ENCODE measurements around the gene CCDC192. TPM values are rescaled to one million over a fixed set of nuclear protein-coding genes. Genes with fewer than 3 reads are reported as not detected.
"Not testable (repeated sequence)": the region's sequence is repeated elsewhere in the genome, so short reads cannot be mapped to it uniquely, and the experiment has no call there.

The CCDC192 gene, protein sequence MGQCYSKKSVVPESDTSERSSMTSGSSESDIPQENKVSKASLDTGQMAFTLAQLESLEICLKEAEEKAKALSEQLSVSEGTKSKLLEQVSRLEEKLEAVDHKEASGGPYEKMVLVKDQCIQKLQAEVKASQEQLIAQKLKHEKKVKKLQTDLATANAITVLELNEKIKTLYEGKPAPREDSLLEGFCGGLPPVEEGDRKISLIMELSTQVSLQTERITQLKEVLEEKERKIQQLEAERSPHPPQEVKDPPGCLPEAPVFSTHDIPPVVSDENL
- not detected for polyA plus RNA-seq (2013, experiment 1 of 2)
- polyA plus RNA-seq (2013, experiment 2 of 2), result not detected

DNA sequence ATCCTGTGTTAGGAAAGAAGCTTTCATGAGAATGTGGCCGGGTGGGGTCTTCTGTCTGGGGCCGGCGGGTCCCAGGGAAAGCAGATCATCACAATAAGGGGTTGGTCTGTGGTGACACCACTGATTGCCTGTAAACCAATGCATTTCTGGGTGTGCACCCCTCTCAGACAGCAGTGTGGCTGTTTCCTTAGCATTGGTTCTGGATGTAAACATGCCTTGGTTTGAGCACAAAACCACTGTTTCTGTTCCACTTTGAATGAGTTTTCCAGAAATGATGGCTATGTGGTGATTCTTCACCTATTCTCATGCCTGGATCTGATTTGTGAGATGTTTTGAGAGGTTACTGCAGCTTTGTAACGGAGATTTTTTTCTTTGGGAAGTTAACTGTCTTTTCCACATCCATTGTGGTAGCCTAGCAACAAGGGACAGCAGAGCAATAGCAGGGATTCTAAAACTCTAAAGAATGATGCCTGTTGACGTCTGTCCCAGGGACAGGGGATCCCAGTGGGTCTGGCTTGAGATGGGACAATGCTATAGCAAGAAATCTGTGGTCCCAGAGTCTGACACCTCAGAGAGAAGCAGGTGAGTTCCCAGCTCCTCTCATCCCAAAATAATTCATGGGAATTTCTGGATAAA lies at the start of gene CCDC192:
CCDC192 (plus strand) TSS at position 466 of the 636 bp plus-strand sequence; CDS start at position 521, 55 bp downstream.
- 81% methylated on average over 4 to 5 of the region's 5 CpGs for WGBS, 2 experiments (ENCODE audit: insufficient coverage in 2 of 2)
- no peak within 1 kb of the TSS for H3K4me3 ChIP-seq (ENCODE audit: extremely low read depth, insufficient read depth, low read length, poor library complexity, severe bottlenecking)
- H3K9me3 ChIP-seq (ENCODE audit: control insufficient read depth, low read length), result no peaks in the 10 kb centered on the region
- H3K4me1 ChIP-seq (ENCODE audit: control insufficient read depth, insufficient read depth, low read length, poor library complexity, severe bottlenecking), result peaks cover 9% of the 10 kb centered on the region
- no peak within 1 kb of the TSS for H3K27ac ChIP-seq (ENCODE audit: low read depth, low read length, severe bottlenecking)
- no peaks in the 10 kb centered on the region for H3K36me3 ChIP-seq (ENCODE audit: control insufficient read depth, insufficient read depth, low read length)

DNA sequence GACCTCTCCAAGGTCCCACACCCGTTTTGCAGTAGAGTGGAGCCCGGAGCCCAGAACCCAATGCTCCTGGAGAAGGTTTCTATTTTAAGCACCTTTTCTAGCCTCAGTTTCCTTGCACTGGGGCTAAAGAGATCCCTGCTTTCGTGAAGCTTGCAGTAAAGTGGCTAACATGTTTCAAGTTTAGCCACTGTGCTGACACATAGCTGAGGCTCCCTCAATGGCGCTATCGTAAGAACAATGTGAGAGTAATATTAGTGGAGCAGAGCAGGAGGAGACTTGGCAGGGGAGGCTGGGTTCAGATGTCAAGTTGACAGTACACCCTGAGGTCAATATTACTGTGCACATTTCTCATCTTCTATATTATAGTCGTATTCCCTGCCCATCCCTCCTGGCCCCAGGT lies 46.4 kb upstream of the CCDC192 start:
- no peaks in the 10 kb centered on the region for H3K4me1 ChIP-seq (ENCODE audit: control insufficient read depth, insufficient read depth, low read length, poor library complexity, severe bottlenecking)
- H3K9me3 ChIP-seq (ENCODE audit: control insufficient read depth, low read length), result no peaks in the 10 kb centered on the region
- H3K27ac ChIP-seq (ENCODE audit: low read depth, low read length, severe bottlenecking), result no peak overlapping the region
- H3K4me3 ChIP-seq (ENCODE audit: extremely low read depth, insufficient read depth, low read length, poor library complexity, severe bottlenecking), result no peak overlapping the region
- no peaks in the 10 kb centered on the region for H3K36me3 ChIP-seq (ENCODE audit: control insufficient read depth, insufficient read depth, low read length)
- WGBS, 2 experiments (ENCODE audit: insufficient coverage in 2 of 2), result 92 to 96% methylated on average over 5 of the region's 6 CpGs

DNA sequence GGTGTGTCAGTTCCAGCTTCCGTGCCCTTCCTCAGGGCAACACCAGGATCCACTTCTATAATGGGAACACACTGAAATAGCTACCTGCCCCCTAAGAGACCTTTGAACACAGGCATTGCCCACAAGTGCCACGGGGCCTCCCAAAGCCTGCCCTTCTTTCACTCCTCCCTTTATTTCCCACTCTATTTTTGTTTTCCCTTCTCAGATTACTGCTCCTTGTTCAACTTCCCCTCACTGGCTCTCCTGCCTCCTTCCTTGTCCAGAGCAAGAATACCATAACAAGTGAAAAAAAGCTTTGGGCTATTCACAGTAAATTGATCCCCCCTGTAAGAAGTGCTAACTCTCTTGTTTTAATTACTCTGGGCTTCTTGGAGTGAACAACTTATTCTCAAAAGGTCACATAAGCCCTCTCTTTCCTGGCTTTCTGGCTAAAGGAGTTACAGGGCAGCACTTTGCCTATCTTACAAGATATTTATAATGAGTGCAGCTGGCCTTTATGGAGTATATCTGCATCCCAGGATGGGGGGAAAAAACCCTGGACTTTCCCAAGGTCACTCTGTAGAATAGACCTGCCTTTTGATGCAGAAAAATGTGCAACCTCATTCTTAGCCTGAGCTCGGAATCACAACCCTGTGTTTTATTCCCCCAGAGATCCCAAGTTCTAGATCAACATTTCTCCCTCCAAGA lies 43.0 kb upstream of the CCDC192 start:
- no peaks in the 10 kb centered on the region for H3K9me3 ChIP-seq (ENCODE audit: control insufficient read depth, low read length)
- no peak overlapping the region for H3K4me3 ChIP-seq (ENCODE audit: extremely low read depth, insufficient read depth, low read length, poor library complexity, severe bottlenecking)
- no peaks in the 10 kb centered on the region for H3K4me1 ChIP-seq (ENCODE audit: control insufficient read depth, insufficient read depth, low read length, poor library complexity, severe bottlenecking)
- 65 to 85% methylated on average over 3 of the region's 3 CpGs for WGBS, 2 experiments (ENCODE audit: insufficient coverage in 2 of 2)
- H3K27ac ChIP-seq (ENCODE audit: low read depth, low read length, severe bottlenecking), result no peak overlapping the region
- H3K36me3 ChIP-seq (ENCODE audit: control insufficient read depth, insufficient read depth, low read length), result no peaks in the 10 kb centered on the region

DNA sequence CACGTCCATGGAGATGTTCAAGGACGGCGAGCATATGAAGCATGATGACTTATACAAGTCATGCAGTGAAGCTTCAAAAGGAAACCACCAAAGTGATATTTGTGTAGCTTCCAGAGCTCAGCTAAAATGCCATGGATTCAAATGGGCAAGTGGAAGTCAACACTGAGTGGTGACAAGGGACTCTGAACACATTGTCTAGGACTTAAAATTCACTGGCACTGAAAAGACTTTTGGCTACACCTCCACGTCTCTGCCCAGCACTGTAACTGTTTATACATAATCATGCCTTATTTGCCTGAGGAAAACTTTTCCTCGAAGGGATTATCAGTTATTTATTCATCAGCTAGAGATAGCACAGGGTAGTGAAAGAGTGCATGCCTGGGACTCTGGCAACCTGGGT lies 39.1 kb upstream of the CCDC192 start:
- Histone ChIP-seq H3K27ac (ENCODE audit: low read depth, low read length, severe bottlenecking) (no peak overlapping the region), H3K36me3 (ENCODE audit: control insufficient read depth, insufficient read depth, low read length) (no peaks in the 10 kb centered on the region), H3K4me1 (ENCODE audit: control insufficient read depth, insufficient read depth, low read length, poor library complexity, severe bottlenecking) (no peaks in the 10 kb centered on the region), H3K9me3 (ENCODE audit: control insufficient read depth, low read length) (no peaks in the 10 kb centered on the region), H3K4me3 (ENCODE audit: extremely low read depth, insufficient read depth, low read length, poor library complexity, severe bottlenecking) (no peak overlapping the region)
- 82 to 100% methylated on average over 5 of the region's 5 CpGs for WGBS, 2 experiments (ENCODE audit: insufficient coverage in 2 of 2)

DNA sequence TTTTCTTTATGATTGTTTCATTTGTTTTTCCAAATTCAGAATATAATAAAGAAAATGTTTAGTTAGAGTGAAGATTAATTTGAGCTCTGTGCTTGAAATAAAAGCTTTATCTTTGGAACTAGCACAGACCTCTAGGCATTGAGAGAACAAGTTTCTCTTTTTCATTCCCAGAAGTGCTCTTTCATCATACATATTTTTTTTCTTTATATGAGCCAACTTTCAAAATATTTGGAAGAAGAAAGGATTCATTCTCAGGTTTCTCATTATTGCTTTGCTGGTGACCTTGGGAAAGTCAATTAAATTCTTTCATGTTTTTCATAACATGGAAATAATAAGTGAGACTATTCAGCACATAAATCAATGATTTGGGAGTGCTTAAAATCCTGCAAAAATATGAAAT lies 37.5 kb upstream of the CCDC192 start:
- Histone ChIP-seq H3K9me3 (ENCODE audit: control insufficient read depth, low read length) (no peaks in the 10 kb centered on the region), H3K4me1 (ENCODE audit: control insufficient read depth, insufficient read depth, low read length, poor library complexity, severe bottlenecking) (no peaks in the 10 kb centered on the region), H3K27ac (ENCODE audit: low read depth, low read length, severe bottlenecking) (no peak overlapping the region), H3K36me3 (ENCODE audit: control insufficient read depth, insufficient read depth, low read length) (no peaks in the 10 kb centered on the region), H3K4me3 (ENCODE audit: extremely low read depth, insufficient read depth, low read length, poor library complexity, severe bottlenecking) (no peak overlapping the region)

DNA sequence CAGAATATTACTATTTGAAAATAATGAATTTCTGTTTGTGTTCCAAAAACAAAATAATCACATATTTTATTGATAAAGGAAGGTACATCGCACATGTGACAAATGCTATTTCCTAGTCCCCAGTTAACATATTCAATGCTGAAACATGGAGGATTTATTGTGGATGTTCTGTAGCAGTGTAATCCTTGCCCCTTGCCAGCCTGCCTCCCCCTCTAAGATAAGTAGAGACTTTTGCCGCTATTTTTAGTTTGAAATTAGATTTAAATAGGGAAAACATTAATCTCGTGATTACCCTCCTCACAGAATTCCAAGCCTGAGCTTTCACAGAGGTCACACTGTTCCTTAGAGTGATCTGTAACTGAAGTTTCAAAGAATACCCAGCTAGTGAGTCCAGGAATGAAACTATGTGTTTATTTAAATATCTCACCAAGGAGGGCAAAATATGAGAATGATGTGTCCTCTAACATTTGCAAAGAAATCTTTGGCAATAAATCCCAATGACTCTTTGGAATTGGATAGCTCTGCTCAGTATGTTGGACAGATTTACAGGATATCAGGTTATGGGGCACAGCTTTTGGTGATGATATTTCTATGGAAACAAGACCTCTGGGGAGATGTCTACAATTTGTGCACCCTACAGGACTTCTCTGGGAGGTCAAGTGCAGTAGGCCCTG lies 37.0 kb upstream of the CCDC192 start:
- no peak overlapping the region for H3K27ac ChIP-seq (ENCODE audit: low read depth, low read length, severe bottlenecking)
- WGBS, 2 experiments (ENCODE audit: insufficient coverage in 2 of 2), result 60% methylated on average over 1 of the region's 3 CpGs; no CpG with 5 or more reads in 1 of the 2 experiments
- no peaks in the 10 kb centered on the region for H3K36me3 ChIP-seq (ENCODE audit: control insufficient read depth, insufficient read depth, low read length)
- H3K4me1 ChIP-seq (ENCODE audit: control insufficient read depth, insufficient read depth, low read length, poor library complexity, severe bottlenecking), result no peaks in the 10 kb centered on the region
- H3K4me3 ChIP-seq (ENCODE audit: extremely low read depth, insufficient read depth, low read length, poor library complexity, severe bottlenecking), result no peak overlapping the region
- no peaks in the 10 kb centered on the region for H3K9me3 ChIP-seq (ENCODE audit: control insufficient read depth, low read length)

DNA sequence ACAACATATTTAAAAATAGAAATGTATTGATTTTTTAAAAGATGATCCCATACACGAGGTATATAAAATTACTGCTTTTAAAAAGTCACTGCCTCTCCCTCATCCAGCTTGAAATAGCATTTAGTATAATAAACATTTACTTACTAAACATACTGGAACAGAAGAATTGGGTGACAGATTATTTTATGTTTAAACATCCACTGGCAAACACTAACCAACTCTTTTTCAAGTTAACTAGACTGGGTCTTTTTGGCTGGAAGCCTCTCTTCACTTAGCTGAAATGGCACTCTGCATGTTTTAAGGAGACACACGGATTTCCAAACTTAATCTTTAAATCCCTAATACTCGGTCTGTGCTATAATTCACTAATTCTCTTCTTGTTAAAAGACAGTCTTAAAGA lies 35.3 kb upstream of the CCDC192 start:
- H3K27ac ChIP-seq (ENCODE audit: low read depth, low read length, severe bottlenecking), result no peak overlapping the region
- H3K9me3 ChIP-seq (ENCODE audit: control insufficient read depth, low read length), result no peaks in the 10 kb centered on the region
- H3K36me3 ChIP-seq (ENCODE audit: control insufficient read depth, insufficient read depth, low read length), result no peaks in the 10 kb centered on the region
- no peaks in the 10 kb centered on the region for H3K4me1 ChIP-seq (ENCODE audit: control insufficient read depth, insufficient read depth, low read length, poor library complexity, severe bottlenecking)
- WGBS, 2 experiments (ENCODE audit: insufficient coverage in 2 of 2), result no CpG with 5 or more reads among the region's 3 CpGs
- H3K4me3 ChIP-seq (ENCODE audit: extremely low read depth, insufficient read depth, low read length, poor library complexity, severe bottlenecking), result no peak overlapping the region

DNA sequence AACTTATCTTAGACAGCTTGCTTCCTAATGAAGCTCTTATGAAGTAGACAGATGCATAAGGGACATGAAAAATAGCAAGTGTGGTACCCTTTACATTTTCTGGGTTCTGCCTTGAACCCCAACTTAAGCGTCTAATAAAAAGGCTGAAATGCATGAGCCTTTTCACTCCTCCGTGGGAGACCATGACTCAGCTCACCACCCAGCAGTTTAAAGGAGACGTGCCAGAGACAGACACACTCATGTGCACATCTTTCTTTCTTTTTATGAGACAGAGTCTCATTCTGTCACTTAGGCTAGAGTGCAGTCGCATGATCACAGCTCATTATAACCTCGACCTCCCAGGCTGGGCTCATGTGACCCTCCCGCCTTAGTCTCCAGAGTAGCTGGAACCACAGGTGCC lies 32.0 kb upstream of the CCDC192 start:
- Histone ChIP-seq H3K9me3 (ENCODE audit: control insufficient read depth, low read length) (no peaks in the 10 kb centered on the region), H3K4me1 (ENCODE audit: control insufficient read depth, insufficient read depth, low read length, poor library complexity, severe bottlenecking) (no peaks in the 10 kb centered on the region), H3K4me3 (ENCODE audit: extremely low read depth, insufficient read depth, low read length, poor library complexity, severe bottlenecking) (no peak overlapping the region), H3K27ac (ENCODE audit: low read depth, low read length, severe bottlenecking) (no peak overlapping the region), H3K36me3 (ENCODE audit: control insufficient read depth, insufficient read depth, low read length) (no peaks in the 10 kb centered on the region)
- 87 to 94% methylated on average over 4 of the region's 6 CpGs for WGBS, 2 experiments (ENCODE audit: insufficient coverage in 2 of 2)

DNA sequence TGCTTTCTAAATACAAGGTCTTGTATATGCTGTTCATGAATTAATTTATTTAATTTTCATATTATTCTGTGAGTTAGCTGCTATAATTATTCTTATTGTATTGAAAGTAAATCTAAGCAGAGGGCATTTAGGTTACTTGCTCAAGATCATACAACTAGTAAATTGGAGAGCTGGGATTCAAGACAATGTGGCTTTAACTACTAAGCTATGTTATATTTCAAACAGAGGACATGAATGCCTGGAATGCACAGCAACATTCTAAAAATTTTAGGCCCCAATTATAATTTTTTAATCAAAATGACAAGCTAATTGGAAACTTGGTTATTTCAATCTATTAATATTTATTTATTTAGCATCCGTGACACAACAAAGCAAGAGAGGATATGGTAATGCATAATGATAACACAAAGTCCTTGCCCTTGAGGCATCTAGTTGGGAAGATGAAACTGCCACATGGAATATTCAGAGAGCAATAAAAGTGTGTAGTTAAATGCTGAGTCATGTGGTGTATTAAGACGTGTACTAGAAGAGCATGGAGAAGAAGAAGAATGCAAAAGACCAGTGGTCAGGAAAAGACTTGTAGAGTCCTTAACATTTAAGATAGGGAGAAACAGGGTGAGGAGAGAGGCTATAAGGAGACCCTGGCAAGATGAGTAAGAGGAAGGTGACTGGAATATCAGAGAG lies 29.9 kb upstream of the CCDC192 start:
- no peaks in the 10 kb centered on the region for H3K4me1 ChIP-seq (ENCODE audit: control insufficient read depth, insufficient read depth, low read length, poor library complexity, severe bottlenecking)
- no peak overlapping the region for H3K27ac ChIP-seq (ENCODE audit: low read depth, low read length, severe bottlenecking)
- no peak overlapping the region for H3K4me3 ChIP-seq (ENCODE audit: extremely low read depth, insufficient read depth, low read length, poor library complexity, severe bottlenecking)
- WGBS, 2 experiments (ENCODE audit: insufficient coverage in 2 of 2), result 87 to 89% methylated on average over 1 of the region's 2 CpGs
- H3K36me3 ChIP-seq (ENCODE audit: control insufficient read depth, insufficient read depth, low read length), result no peaks in the 10 kb centered on the region
- H3K9me3 ChIP-seq (ENCODE audit: control insufficient read depth, low read length), result no peaks in the 10 kb centered on the region

DNA sequence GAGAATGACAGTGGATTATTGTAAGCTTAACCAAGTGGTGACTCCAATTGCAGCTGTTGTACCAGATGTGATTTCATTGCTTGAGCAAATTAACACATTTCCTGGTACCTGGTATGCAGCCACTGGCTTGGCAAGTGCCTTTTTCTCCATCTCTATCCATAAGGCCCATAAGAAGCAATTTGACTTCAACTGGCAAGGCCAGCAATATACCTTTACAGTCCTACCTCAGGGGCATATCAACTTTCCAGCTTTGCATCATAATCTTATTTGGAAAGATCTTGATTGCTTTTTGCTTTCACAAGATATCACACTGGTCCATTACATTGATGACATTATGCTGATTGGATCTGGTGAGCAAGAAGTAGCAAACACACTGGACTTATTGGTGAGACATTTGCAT lies 26.2 kb upstream of the CCDC192 start:
- H3K27ac ChIP-seq (ENCODE audit: low read depth, low read length, severe bottlenecking); H3K9me3 ChIP-seq (ENCODE audit: control insufficient read depth, low read length); H3K4me3 ChIP-seq (ENCODE audit: extremely low read depth, insufficient read depth, low read length, poor library complexity, severe bottlenecking); H3K36me3 ChIP-seq (ENCODE audit: control insufficient read depth, insufficient read depth, low read length); H3K4me1 ChIP-seq (ENCODE audit: control insufficient read depth, insufficient read depth, low read length, poor library complexity, severe bottlenecking): not testable (repeated sequence)

Data from mesodermal cell (in vitro differentiated cells).